Ovary (tissue), 9 donors: ENCODE measurements around the gene SEC22C. TPM values are rescaled to one million over a fixed set of nuclear protein-coding genes. Genes with fewer than 3 reads are reported as not detected.

Source experiments
- DNase-seq, 5 donors: peaks; one replicate each; pipeline ENCODE4 v3.0.0-alpha.2; 2019 to 2020
- H3K27ac ChIP-seq, 2 donors: fragments of 200-600 bp; one replicate each; pipeline versions ENCODE4 v1.5.1 to v1.8.0; 2019 to 2022
- H3K27me3 ChIP-seq: fragments of 200-600 bp; one replicate; pipeline ENCODE4 v1.8.0; 2022
- H3K36me3 ChIP-seq: fragments of 200-600 bp; sonication (generic); one replicate; pipeline ENCODE4 v1.5.1; 2019
- H3K4me1 ChIP-seq: one replicate; pipeline ENCODE4 v1.8.1; 2013; ENCODE audit warnings: mild to moderate bottlenecking, moderate library complexity; ENCODE audit not compliant: insufficient read depth
- H3K4me3 ChIP-seq: fragments of 200-600 bp; sonication (generic); one replicate; pipeline ENCODE4 v1.5.1; 2017
- H3K9me3 ChIP-seq, 2 donors: fragments of 200-600 bp in 1 of 2; sonication (generic) in 1 of 2; one replicate each; pipeline versions ENCODE4 v1.5.1 to v1.8.1; 2013 to 2019; ENCODE audit warnings: mild to moderate bottlenecking in 1 of 2, moderate library complexity in 1 of 2
- CTCF ChIP-seq, 3 donors: fragments of 450-650 bp in 2 of 3; fragments of 200-600 bp in 1 of 3; IDR thresholded peaks; one replicate each; pipeline versions ENCODE4 v1.5.1 to v1.8.0; 2016 to 2022; ENCODE audit warnings: antibody characterized with exemption in 3 of 3, mild to moderate bottlenecking in 1 of 3
- EP300 ChIP-seq: sonication (generic); formaldehyde crosslinking; IDR thresholded peaks from one replicate; pipeline ENCODE4 v1.6.1; 2017; ENCODE audit warnings: antibody characterized with exemption
- POLR2A ChIP-seq: fragments of 450-650 bp; IDR thresholded peaks from one replicate; pipeline ENCODE4 v1.6.1; 2017; ENCODE audit warnings: antibody characterized with exemption, mild to moderate bottlenecking, moderate library complexity
- WGBS, 3 donors: extraction: QIAGEN DNeasy Blood & Tissue Kit in 1 of 3; methylation state at CpG; one replicate each; pipeline versions ENCODE4 v1.1.5 to v1.1.7; 2013 to 2017; 5-methylcytosine and 5-hydroxymethylcytosine counted together
- intact Hi-C, 4 donors: fragments of 100-400 bp; cut with DNase I; formaldehyde crosslinking; loops; one replicate each; pipeline versions ENCODE4 v1.11.0 to v1.15.1; 2022 to 2023
- polyA plus RNA-seq, 2 donors: library from polyadenylated mRNA; stranded (reverse); fragments of 200-250 nt in 1 of 2; fragments of 350-450 nt in 1 of 2; fragmentation: Illumina TruSeq in 1 of 2; extraction: RNeasy Lipid Tissue Mini Kit (QIAGEN cat#74804) in 1 of 2; gene quantifications; one replicate each; pipeline ENCODE4 v1.2.3, GENCODE V29; 2013 to 2014
- total RNA-seq, 7 donors: library from RNA; depleted of rRNA in 2 of 7; stranded (reverse); fragments of >200 nt in 2 of 7; fragmentation: NEBNext Ultra II Directional in 3 of 7; extraction: Animal tissue kit (Norgen Biotek cat#: 25700) in 3 of 7; gene quantifications; one replicate each; pipeline versions ENCODE4 v1.1.0 to v1.2.4, GENCODE V29; 2016 to 2023
- donor health status: DM: no; HTN: no; CAD: no; lungs with moderate emphysema.
- donor health status: DM: no; HTN: no; CAD: no.
- donor health status: Bipolar disorder and iron deficiency.
- donor health status: DM: yes; HTN: yes; CAD: no.
- donor health status: DM: no; HTN: no; CAD: no.
- donor health status: DM: yes; HTN: yes; CAD: no.

The SEC22C gene
- total and polyA plus RNA-seq, 9 donors: 31.4 to 68.5 (median 46.0) TPM

DNA sequence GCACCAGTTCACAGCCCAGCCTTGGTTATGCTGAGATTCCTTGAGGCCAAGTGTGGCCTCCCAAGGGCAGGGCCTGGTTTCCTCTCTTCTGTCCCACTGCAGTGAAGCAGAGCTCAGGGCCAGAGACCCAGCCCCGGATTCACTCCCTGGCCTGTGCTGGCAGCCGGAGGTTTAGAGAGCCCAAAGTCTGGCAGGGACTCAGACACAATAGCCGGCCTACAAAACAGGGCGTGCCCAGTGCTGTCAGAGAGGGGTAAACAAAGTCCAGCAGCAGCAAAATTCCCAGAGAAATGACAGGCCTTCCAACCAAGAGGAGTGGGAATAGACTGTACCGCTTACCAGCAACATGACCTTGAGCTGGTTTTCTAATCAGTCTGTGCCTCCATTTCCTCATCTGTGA lies 65.3 kb downstream of the SEC22C start:
- no peak for TF ChIP-seq POLR2A
- TF ChIP-seq CTCF (IDR thresholded peaks at IDR 0.05): no peak
- TF ChIP-seq EP300: no peak
- H3K9me3 ChIP-seq: no peaks in the 10 kb centered on the region
- no peaks in the 10 kb centered on the region for H3K36me3 ChIP-seq
- no peaks in the 10 kb centered on the region for H3K27me3 ChIP-seq
- whole genome bisulfite sequencing, 3 donors: 63 to 77% (median 65%) methylated on average over 5 of the region's 5 CpGs
- no peak overlapping the region for H3K4me3 ChIP-seq
- intact Hi-C loops: no loop called here
- H3K4me1 ChIP-seq: no peaks in the 10 kb centered on the region
- no peak for DNase-seq
- H3K27ac ChIP-seq: no peak overlapping the region

DNA sequence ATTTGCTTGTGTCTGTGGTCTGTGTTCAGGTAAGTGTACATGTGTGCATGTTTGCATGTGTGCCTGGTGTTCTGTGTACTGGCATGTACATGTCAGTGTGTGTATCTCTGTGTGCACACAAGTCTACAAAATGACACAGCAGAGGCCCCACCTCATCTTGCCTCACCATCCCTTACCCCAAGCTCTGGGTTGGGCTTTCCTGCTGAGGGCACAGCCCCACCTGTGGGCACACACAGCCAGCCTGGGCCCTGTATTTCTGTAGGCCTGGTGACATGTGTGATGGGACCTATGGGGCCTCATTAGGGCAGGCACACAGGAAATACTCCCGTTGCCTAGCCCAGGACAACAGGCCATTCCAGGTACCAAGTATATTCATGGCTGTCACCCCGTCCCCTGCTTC lies 65.8 kb downstream of the SEC22C start:
- no peak for DNase-seq
- H3K27ac ChIP-seq: no peak overlapping the region
- H3K4me3 ChIP-seq: no peak overlapping the region
- no peaks in the 10 kb centered on the region for H3K36me3 ChIP-seq
- 72 to 88% (median 87%) methylated on average over 2 of the region's 2 CpGs for WGBS, 3 donors
- TF ChIP-seq POLR2A: no peak
- TF ChIP-seq CTCF (IDR thresholded peaks at IDR 0.05): no peak
- TF ChIP-seq EP300: no peak
- intact Hi-C loops: no loop called here
- no peaks in the 10 kb centered on the region for H3K27me3 ChIP-seq
- H3K9me3 ChIP-seq: no peaks in the 10 kb centered on the region
- H3K4me1 ChIP-seq: no peaks in the 10 kb centered on the region

DNA sequence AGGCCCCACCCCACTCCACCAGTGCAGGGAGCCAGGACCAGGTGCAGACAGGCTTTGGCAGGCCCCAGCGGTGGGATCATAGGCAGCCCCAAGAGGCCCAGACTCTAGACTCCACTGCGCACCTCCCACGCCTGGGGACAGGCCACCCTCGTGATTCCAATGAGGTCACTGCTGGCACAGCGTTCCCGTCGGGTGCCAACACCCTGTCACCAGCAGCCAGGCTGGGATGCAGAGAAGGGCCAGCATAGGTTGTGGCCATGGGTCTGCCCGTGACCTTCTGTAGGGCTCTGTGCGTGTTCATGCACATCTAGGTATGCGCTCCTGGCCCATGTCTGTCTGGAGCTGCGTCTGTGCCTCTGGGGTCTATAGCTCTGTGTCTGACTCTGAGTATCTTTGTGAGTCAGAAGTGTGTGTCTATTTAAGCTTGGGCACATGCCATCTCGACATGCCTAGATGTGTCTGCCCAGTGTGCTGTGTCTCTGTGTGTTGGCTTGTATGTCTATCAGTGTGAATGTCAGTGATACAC lies 66.3 kb downstream of the SEC22C start:
- WGBS, 3 donors: 89 to 91% (median 89%) methylated on average over 11 to 12 of the region's 12 CpGs
- no peak for TF ChIP-seq EP300
- TF ChIP-seq CTCF (IDR thresholded peaks at IDR 0.05): no peak
- no peak for TF ChIP-seq POLR2A
- Histone ChIP-seq H3K4me3 (no peak overlapping the region), H3K36me3 (no peaks in the 10 kb centered on the region), H3K9me3 (no peaks in the 10 kb centered on the region), H3K4me1 (no peaks in the 10 kb centered on the region), H3K27ac (no peak overlapping the region), H3K27me3 (no peaks in the 10 kb centered on the region)
- no peak for DNase-seq
- intact Hi-C loops: no loop called here

DNA sequence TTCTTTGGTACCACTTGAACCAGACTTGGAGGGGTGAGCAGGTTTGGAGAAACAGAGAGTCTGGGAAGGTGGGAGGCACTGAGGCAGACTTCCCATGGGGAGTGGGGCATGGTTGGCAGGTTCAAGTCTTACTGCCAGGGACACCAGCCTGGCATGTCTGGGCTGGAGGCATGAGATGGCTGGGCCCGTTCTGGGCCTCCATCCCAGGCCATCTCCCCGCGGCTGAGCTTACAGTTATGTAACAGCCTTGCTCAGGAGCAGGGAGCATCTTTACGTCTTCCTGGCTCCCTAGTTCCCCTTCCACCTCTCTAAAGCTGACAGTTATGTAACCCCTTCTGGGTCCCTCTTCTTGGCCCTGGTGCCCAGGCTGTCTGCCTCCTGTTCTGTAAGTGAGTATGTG lies 66.9 kb downstream of the SEC22C start:
- Histone ChIP-seq H3K4me1 (no peaks in the 10 kb centered on the region), H3K27me3 (no peaks in the 10 kb centered on the region), H3K9me3 (no peaks in the 10 kb centered on the region), H3K36me3 (no peaks in the 10 kb centered on the region), H3K4me3 (no peak overlapping the region), H3K27ac (no peak overlapping the region)
- intact Hi-C loops: no loop called here
- WGBS, 3 donors: 78 to 88% (median 88%) methylated on average over 4 of the region's 4 CpGs
- no peak for TF ChIP-seq POLR2A
- no peak for TF ChIP-seq EP300
- TF ChIP-seq CTCF (IDR thresholded peaks at IDR 0.05): no peak
- DNase-seq: no peak
